HG03521 (cell line): Measurements from ENCODE around the gene JADE3.

Experiments
- ATAC-seq: cut with Tn5 transposase; IDR thresholded peaks from one replicate; pipeline ENCODE4 v1.9.1; 2021; ENCODE audit warnings: mild to moderate bottlenecking, moderate library complexity; ENCODE audit not compliant: unreplicated experiment

JADE3 gene

GRCh38 chrX:46992070-46992469, 79.8 kb downstream of the JADE3 start:
- ATAC-seq, result no peak

GRCh38 chrX:46994096-46994495, 81.9 kb downstream of the JADE3 start:
- ATAC-seq, result no peak

- no peak for ATAC-seq
Observed at GRCh38 chrX:47012131-47012530, 99.9 kb downstream of the JADE3 start.

GRCh38 chrX:47026198-47026597, 114.0 kb downstream of the JADE3 start:
- ATAC-seq, result no peak

- no peak for ATAC-seq
Observed at GRCh38 chrX:47030339-47030738, 118.1 kb downstream of the JADE3 start.

GRCh38 chrX:47047989-47048388, 135.8 kb downstream of the JADE3 start:
- ATAC-seq, result no peak

GRCh38 chrX:47059142-47059874, 147.1 kb downstream of the JADE3 start:
- no peak for ATAC-seq

GRCh38 chrX:47060708-47061107, 148.5 kb downstream of the JADE3 start:
- ATAC-seq, result no peak

- ATAC-seq, result no peak
Observed at GRCh38 chrX:47061238-47061919, 149.2 kb downstream of the JADE3 start.

- ATAC-seq, result no peak
Observed at GRCh38 chrX:47063179-47063578, 151.0 kb downstream of the JADE3 start.

- ATAC-seq, result no peak
Observed at GRCh38 chrX:47068214-47068613, 156.0 kb downstream of the JADE3 start.

- no peak for ATAC-seq
Observed at GRCh38 chrX:47068720-47069119, 156.5 kb downstream of the JADE3 start.

GRCh38 chrX:47078129-47079043, 166.2 kb downstream of the JADE3 start, which contains the start of gene RGN:
TSS of gene RGN (plus strand) at chrX:47078443. CDS start at chrX:47081145, 2,702 bp downstream.
- no peak for ATAC-seq

GRCh38 chrX:47080215-47080914, 168.1 kb downstream of the JADE3 start:
- ATAC-seq, result no peak

- ATAC-seq, result no peak
Observed at GRCh38 chrX:47080915-47081236, 168.7 kb downstream of the JADE3 start.

- ATAC-seq, result no peak
Observed at GRCh38 chrX:47091149-47091775, 179.0 kb downstream of the JADE3 start.

- no peak for ATAC-seq
Observed at GRCh38 chrX:47093248-47093647, 181.0 kb downstream of the JADE3 start.

GRCh38 chrX:47093860-47094259, 181.6 kb downstream of the JADE3 start:
- no peak for ATAC-seq

- ATAC-seq, result no peak
Observed at GRCh38 chrX:47097018-47097417, 184.8 kb downstream of the JADE3 start.

GRCh38 chrX:47098338-47099094, 186.3 kb downstream of the JADE3 start:
- ATAC-seq, result no peak
